GM18505 (cell line): ENCODE results near the gene C8A.

Experiments used
- ATAC-seq: cut with Tn5 transposase; IDR thresholded peaks from one replicate; pipeline ENCODE4 v1.9.1; 2021; ENCODE audit not compliant: unreplicated experiment
- POLR2A ChIP-seq: IDR thresholded peaks from 4 replicates; pipeline ENCODE4 v1.6.1; 2011; ENCODE audit warnings: borderline replicate concordance; ENCODE audit not compliant: insufficient read depth, insufficient read length; ENCODE audit errors: extremely low read depth

Gene C8A

GRCh38 chr1:56854521-56855099 lies at the start of gene C8A:
Gene C8A, plus strand, starts transcription at chr1:56854797. Its CDS starts 105 bp downstream, at chr1:56854902.
- ATAC-seq, result no peak
- TF ChIP-seq POLR2A, result no peak

- ATAC-seq, result no peak
- TF ChIP-seq POLR2A, result no peak
Measured at GRCh38 chr1:56806804-56807203, 47.8 kb upstream of the C8A start.

- no peak for TF ChIP-seq POLR2A
- no peak for ATAC-seq
Measured at GRCh38 chr1:56808410-56808809, 46.2 kb upstream of the C8A start.

- TF ChIP-seq POLR2A, result no peak
- ATAC-seq, result no peak
Measured at GRCh38 chr1:56811331-56811730, 43.3 kb upstream of the C8A start.

GRCh38 chr1:56814205-56814604 lies 40.4 kb upstream of the C8A start:
- no peak for TF ChIP-seq POLR2A
- no peak for ATAC-seq

- no peak for TF ChIP-seq POLR2A
- no peak for ATAC-seq
Measured at GRCh38 chr1:56816264-56816663, 38.3 kb upstream of the C8A start.

GRCh38 chr1:56816909-56817308 lies 37.7 kb upstream of the C8A start:
- ATAC-seq, result peak; percentile 51
- no peak for TF ChIP-seq POLR2A

- no peak for TF ChIP-seq POLR2A
- no peak for ATAC-seq
Measured at GRCh38 chr1:56817716-56818463, 36.7 kb upstream of the C8A start.

- TF ChIP-seq POLR2A, result no peak
- no peak for ATAC-seq
Measured at GRCh38 chr1:56819387-56819899, 35.2 kb upstream of the C8A start, which contains the start of gene FYB2. Gene FYB2, minus strand, starts transcription at chr1:56819404. Its CDS starts 114 bp downstream, at chr1:56819290.

- TF ChIP-seq POLR2A, result no peak
- ATAC-seq, result peak; percentile 64
Measured at GRCh38 chr1:56820755-56821461, 33.7 kb upstream of the C8A start.

- no peak for TF ChIP-seq POLR2A
- ATAC-seq, result no peak
Measured at GRCh38 chr1:56821462-56821797, 33.2 kb upstream of the C8A start.

GRCh38 chr1:56824271-56824670 lies 30.3 kb upstream of the C8A start:
- no peak for TF ChIP-seq POLR2A
- ATAC-seq, result no peak

GRCh38 chr1:56824938-56825337 lies 29.7 kb upstream of the C8A start:
- no peak for ATAC-seq
- no peak for TF ChIP-seq POLR2A
